Measurements from ENCODE around the gene PTH1R.

- TF ChIP-seq EZH2 (IDR thresholded peaks at IDR 0.05; ENCODE audit: insufficient read depth, poor library complexity, severe bottlenecking) (no peak), EZH2phosphoT487 (IDR thresholded peaks at IDR 0.05; ENCODE audit: insufficient read depth, low read depth) (no peak)
Measured at GRCh38 chr3:46906471-46907058, 29.0 kb downstream of the PTH1R start.
